ENCODE measurements around the gene TRIM48.
"Not testable (repeated sequence)": the region's sequence is repeated elsewhere in the genome, so short reads cannot be mapped to it uniquely, and the experiment has no call there.

Gene TRIM48

GRCh38 chr11:55261855-55262254 lies at the start of gene TRIM48:
Gene TRIM48 (plus strand): TSS chr11:55262155. CDS start chr11:55262268, 113 bp downstream.
- DNase-seq: not testable (repeated sequence)

DNA sequence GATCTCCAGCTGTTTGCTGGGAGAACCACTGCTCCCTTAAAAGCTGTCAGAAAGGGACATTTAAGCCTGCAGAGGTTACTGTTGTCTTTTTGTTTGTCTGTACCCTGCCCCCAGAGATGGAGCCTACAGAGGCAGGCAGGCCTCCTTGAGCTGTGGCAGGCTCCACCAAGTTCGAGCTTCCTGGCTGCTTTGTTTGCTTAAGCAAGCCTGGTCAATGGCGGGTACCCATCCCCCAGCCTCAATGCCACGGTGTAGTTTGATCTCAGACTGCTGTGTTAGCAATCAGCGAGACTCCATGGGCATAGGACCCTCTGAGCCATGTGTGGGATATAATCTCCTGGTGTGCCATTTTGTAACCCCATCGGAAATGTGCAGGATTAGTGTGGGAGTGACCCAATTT lies 23.6 kb upstream of the TRIM48 start:
- not testable (repeated sequence) for DNase-seq

GRCh38 chr11:55263081-55263480 lies 1.1 kb downstream of the TRIM48 start:
- no peak for DNase-seq

Data from activated CD4-positive, alpha-beta T cell treated with anti-CD3 and anti-CD28 coated beads, Interleukin-2, amount 50 U/mL, for 1 hour (primary cell).